GM21576 (cell line): ENCODE results near the gene ZEB2.
A peak's percentile ranks its signal among the peaks of the same experiment; 100 is the strongest.

ENCODE experiments used
- ATAC-seq: cut with Tn5 transposase; IDR thresholded peaks from one replicate; pipeline ENCODE4 v1.9.1; 2021; ENCODE audit warnings: mild to moderate bottlenecking, moderate library complexity; ENCODE audit not compliant: unreplicated experiment

The ZEB2 gene

GRCh38 chr2:144472046-144472412 is 47.9 kb downstream of the ZEB2 start:
- no peak for ATAC-seq

GRCh38 chr2:144471305-144472045 is 48.4 kb downstream of the ZEB2 start:
- peak; percentile 73 for ATAC-seq

GRCh38 chr2:144470816-144471215 is 49.1 kb downstream of the ZEB2 start:
- no peak for ATAC-seq

- ATAC-seq = no peak
Measured at GRCh38 chr2:144470334-144470733, 49.6 kb downstream of the ZEB2 start.

GRCh38 chr2:144469798-144470197 is 50.1 kb downstream of the ZEB2 start:
- ATAC-seq = no peak

- ATAC-seq = no peak
Measured at GRCh38 chr2:144468823-144469595, 50.9 kb downstream of the ZEB2 start.

GRCh38 chr2:144467502-144468137 is 52.3 kb downstream of the ZEB2 start:
- ATAC-seq = no peak

GRCh38 chr2:144466637-144467036 is 53.3 kb downstream of the ZEB2 start:
- no peak for ATAC-seq

GRCh38 chr2:144465749-144466148 is 54.2 kb downstream of the ZEB2 start:
- no peak for ATAC-seq

GRCh38 chr2:144464730-144465129 is 55.2 kb downstream of the ZEB2 start:
- ATAC-seq = no peak

- ATAC-seq = no peak
Measured at GRCh38 chr2:144463266-144463665, 56.7 kb downstream of the ZEB2 start.

GRCh38 chr2:144462266-144462665 is 57.7 kb downstream of the ZEB2 start:
- ATAC-seq = no peak

GRCh38 chr2:144461308-144461766 is 58.6 kb downstream of the ZEB2 start:
- ATAC-seq = no peak

GRCh38 chr2:144460727-144461307 is 59.1 kb downstream of the ZEB2 start:
- ATAC-seq = no peak

GRCh38 chr2:144459937-144460336 is 60.0 kb downstream of the ZEB2 start:
- ATAC-seq = no peak

- ATAC-seq = no peak
Measured at GRCh38 chr2:144459286-144459685, 60.6 kb downstream of the ZEB2 start.

GRCh38 chr2:144458541-144458940 is 61.4 kb downstream of the ZEB2 start:
- ATAC-seq = no peak

GRCh38 chr2:144456680-144457079 is 63.2 kb downstream of the ZEB2 start:
- ATAC-seq = no peak

GRCh38 chr2:144455987-144456386 is 63.9 kb downstream of the ZEB2 start:
- ATAC-seq = no peak

GRCh38 chr2:144454466-144455287 is 65.2 kb downstream of the ZEB2 start:
- ATAC-seq = no peak
